Progenitor cell of endocrine pancreas (in vitro differentiated cells): ENCODE results near the gene EDC4. TPM values are rescaled to one million over a fixed set of nuclear protein-coding genes. Genes with fewer than 3 reads are reported as not detected.

Experiments used
- DNase-seq: peaks from one replicate; pipeline ENCODE4 v3.0.0; 2021; ENCODE audit warnings: low spot score; ENCODE audit not compliant: unreplicated experiment
- H3K27ac Mint-ChIP-seq: 2 replicates; pipeline ENCODE4 v1.8.0; 2021; ENCODE audit warnings: mild to moderate bottlenecking, moderate library complexity, mixed read lengths
- H3K27me3 Mint-ChIP-seq: 2 replicates; pipeline ENCODE4 v1.8.0; 2021; ENCODE audit warnings: mixed read lengths
- H3K36me3 Mint-ChIP-seq: 2 replicates; pipeline ENCODE4 v1.8.0; 2022; ENCODE audit warnings: mixed read lengths; ENCODE audit not compliant: insufficient read depth
- H3K4me1 Mint-ChIP-seq: 2 replicates; pipeline ENCODE4 v1.8.0; 2021; ENCODE audit warnings: low read depth, mixed read lengths
- H3K4me3 Mint-ChIP-seq: 2 replicates; pipeline ENCODE4 v1.8.0; 2021; ENCODE audit warnings: low read depth, mild to moderate bottlenecking, moderate library complexity, mixed read lengths
- H3K9me3 Mint-ChIP-seq: 2 replicates; pipeline ENCODE4 v1.8.0; 2021; ENCODE audit warnings: low read depth, mixed read lengths
- total RNA-seq: library from RNA; stranded (reverse); gene quantifications from 2 replicates; pipeline ENCODE4 v1.2.1, GENCODE V29; 2021
- TF ChIP-seq, protein P1 (sequence below): fragments of 200-600 bp; sonication (generic); IDR thresholded peaks from one replicate; pipeline ENCODE4 v1.5.0; 2021; ENCODE audit warnings: antibody characterized with exemption, mild to moderate bottlenecking; ENCODE audit not compliant: unreplicated experiment

Gene EDC4
- total RNA-seq, 1 donor from 2014 or later, result 110 TPM

DNA sequence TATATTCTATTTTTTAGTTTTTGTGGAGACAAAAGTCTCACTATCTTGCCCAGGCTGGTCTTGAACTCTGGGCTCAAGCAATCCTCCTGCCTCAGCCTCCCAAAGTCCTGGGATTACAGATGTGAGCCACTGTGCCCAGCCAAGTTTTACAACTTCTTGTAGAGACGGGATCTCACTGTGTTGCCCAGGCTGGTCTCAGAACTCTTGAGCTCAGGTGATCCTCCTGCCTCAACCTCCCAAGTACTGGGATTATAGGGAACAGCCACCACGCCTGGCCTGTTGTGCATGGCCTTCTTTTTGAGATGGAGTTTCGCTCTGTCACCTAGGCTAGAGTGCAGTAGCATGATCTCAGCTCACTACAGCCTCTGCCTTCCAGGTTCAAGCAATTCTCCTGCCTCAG is 19.2 kb upstream of the EDC4 start:
- DNase-seq, result no peak
- Mint-ChIP-seq H3K36me3 (peaks cover 8% of the 10 kb centered on the region), H3K9me3 (no peaks in the 10 kb centered on the region), H3K27me3 (no peaks in the 10 kb centered on the region), H3K4me1 (peaks cover 33% of the 10 kb centered on the region), H3K27ac (no peak overlapping the region), H3K4me3 (no peak overlapping the region)
- TF ChIP-seq, protein P1, sequence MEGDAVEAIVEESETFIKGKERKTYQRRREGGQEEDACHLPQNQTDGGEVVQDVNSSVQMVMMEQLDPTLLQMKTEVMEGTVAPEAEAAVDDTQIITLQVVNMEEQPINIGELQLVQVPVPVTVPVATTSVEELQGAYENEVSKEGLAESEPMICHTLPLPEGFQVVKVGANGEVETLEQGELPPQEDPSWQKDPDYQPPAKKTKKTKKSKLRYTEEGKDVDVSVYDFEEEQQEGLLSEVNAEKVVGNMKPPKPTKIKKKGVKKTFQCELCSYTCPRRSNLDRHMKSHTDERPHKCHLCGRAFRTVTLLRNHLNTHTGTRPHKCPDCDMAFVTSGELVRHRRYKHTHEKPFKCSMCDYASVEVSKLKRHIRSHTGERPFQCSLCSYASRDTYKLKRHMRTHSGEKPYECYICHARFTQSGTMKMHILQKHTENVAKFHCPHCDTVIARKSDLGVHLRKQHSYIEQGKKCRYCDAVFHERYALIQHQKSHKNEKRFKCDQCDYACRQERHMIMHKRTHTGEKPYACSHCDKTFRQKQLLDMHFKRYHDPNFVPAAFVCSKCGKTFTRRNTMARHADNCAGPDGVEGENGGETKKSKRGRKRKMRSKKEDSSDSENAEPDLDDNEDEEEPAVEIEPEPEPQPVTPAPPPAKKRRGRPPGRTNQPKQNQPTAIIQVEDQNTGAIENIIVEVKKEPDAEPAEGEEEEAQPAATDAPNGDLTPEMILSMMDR, result no peak

- Mint-ChIP-seq H3K36me3 (peaks cover 7% of the 10 kb centered on the region), H3K4me3 (no peak overlapping the region), H3K27ac (peak overlapping the region; percentile 85), H3K9me3 (no peaks in the 10 kb centered on the region), H3K4me1 (peaks cover 29% of the 10 kb centered on the region), H3K27me3 (no peaks in the 10 kb centered on the region)
- TF ChIP-seq, protein P1, result no peak
- no peak for DNase-seq
Observed at GRCh38 chr16:67855789-67856188, 17.1 kb upstream of the EDC4 start.

GRCh38 chr16:67856927-67857546 is 15.8 kb upstream of the EDC4 start:
- no peak overlapping the region for H3K4me3 Mint-ChIP-seq
- peaks cover 29% of the 10 kb centered on the region for H3K4me1 Mint-ChIP-seq
- no peaks in the 10 kb centered on the region for H3K27me3 Mint-ChIP-seq
- peak overlapping the region; percentile 94 for H3K27ac Mint-ChIP-seq
- peaks cover 11% of the 10 kb centered on the region for H3K36me3 Mint-ChIP-seq
- DNase-seq, result no peak
- H3K9me3 Mint-ChIP-seq, result no peaks in the 10 kb centered on the region
- TF ChIP-seq, protein P1, result no peak

DNA sequence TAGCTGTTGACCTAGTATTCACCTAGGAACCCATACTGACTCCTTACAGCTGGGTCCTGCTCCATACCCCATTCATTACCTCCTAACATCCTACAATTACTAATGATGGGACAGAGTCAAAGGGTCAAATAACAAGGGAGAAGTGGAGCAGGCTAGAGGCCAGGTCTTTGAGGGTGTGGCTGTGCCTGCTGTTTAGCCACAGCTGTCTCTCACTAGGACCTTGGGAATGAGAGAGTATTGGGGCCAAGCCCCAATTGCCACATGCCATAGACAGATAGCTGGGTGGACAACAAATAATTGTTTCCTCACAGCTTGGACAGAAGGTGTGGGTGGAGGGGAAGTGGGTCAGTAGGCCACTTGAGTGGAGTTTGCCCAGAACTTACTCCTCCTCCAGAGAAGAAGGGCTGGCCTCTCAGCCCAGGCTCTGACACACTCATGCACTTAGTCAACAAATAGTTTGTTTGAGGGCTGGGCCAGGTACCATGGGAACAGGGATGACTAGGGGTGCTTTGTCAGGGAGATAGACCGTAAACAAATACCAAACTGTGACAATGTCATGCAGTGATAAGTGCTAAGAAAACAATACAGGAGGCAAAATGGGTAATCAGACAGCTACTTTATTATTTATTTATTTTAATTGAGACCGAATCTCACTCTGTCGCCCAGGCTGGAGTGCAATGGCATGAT is 15.2 kb upstream of the EDC4 start:
- Mint-ChIP-seq H3K27me3 (no peaks in the 10 kb centered on the region), H3K9me3 (no peaks in the 10 kb centered on the region), H3K4me1 (peaks cover 29% of the 10 kb centered on the region), H3K27ac (peak overlapping the region; percentile 94), H3K4me3 (no peak overlapping the region), H3K36me3 (peaks cover 11% of the 10 kb centered on the region)
- TF ChIP-seq, protein P1, result no peak
- no peak for DNase-seq

DNA sequence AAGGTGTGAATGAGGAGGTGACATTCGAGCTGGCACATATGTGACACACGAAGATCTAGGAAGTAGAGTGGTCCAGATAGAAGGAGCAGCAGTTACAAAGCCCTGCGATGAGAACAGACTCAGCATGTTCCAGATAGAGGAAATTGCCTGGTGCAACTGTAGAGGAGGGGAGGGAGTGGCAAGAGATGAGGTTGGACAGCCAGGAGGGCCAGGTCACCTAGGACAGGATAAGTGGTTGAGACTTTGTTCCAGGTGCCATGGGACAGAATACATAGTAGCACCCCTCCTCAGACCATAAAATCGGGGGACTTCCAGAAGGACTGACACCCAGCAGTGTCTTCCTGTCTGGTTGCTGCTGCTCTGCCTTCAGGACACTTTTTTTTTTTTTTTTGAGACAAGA is 14.4 kb upstream of the EDC4 start:
- Mint-ChIP-seq H3K4me3 (no peak overlapping the region), H3K27me3 (no peaks in the 10 kb centered on the region), H3K9me3 (no peaks in the 10 kb centered on the region), H3K36me3 (peaks cover 11% of the 10 kb centered on the region), H3K4me1 (peaks cover 29% of the 10 kb centered on the region), H3K27ac (peak overlapping the region; percentile 88)
- DNase-seq, result no peak
- TF ChIP-seq, protein P1, result no peak
